Esophagus (tissue), 2 donors: ENCODE data around the gene PIBF1. TPM values are rescaled to one million over a fixed set of nuclear protein-coding genes. Genes with fewer than 3 reads are reported as not detected.
"Not testable (repeated sequence)": the region's sequence is repeated elsewhere in the genome, so short reads cannot be mapped to it uniquely, and the experiment has no call there.

ENCODE experiments used
- H3K27ac ChIP-seq, 2 donors: one replicate each; pipeline ENCODE4 v1.5.1; 2013; ENCODE audit warnings: low read depth in 2 of 2, mild to moderate bottlenecking in 2 of 2, inconsistent platforms in 1 of 2, low read length in 1 of 2, moderate library complexity in 1 of 2
- H3K27me3 ChIP-seq, 2 donors: one replicate each; pipeline ENCODE4 v1.6.1; 2013; ENCODE audit warnings: low read length in 2 of 2, control low read depth in 1 of 2, mild to moderate bottlenecking in 1 of 2; ENCODE audit not compliant: insufficient read depth in 2 of 2, control insufficient read depth in 1 of 2
- H3K36me3 ChIP-seq, 2 donors: one replicate each; pipeline ENCODE4 v1.6.1; 2013; ENCODE audit warnings: low read length in 1 of 2; ENCODE audit not compliant: control insufficient read depth in 2 of 2, insufficient read depth in 2 of 2
- H3K4me1 ChIP-seq, 2 donors: one replicate each; pipeline ENCODE4 v1.6.1; 2013; ENCODE audit warnings: low read length in 1 of 2; ENCODE audit not compliant: control insufficient read depth in 2 of 2, insufficient read depth in 2 of 2
- H3K4me3 ChIP-seq, 2 donors: one replicate each; pipeline ENCODE4 v1.5.1; 2013; ENCODE audit warnings: low read length in 2 of 2, mild to moderate bottlenecking in 2 of 2, low read depth in 1 of 2, moderate library complexity in 1 of 2
- H3K9me3 ChIP-seq, 2 donors: one replicate each; pipeline ENCODE4 v1.6.1; 2013; ENCODE audit warnings: mild to moderate bottlenecking in 2 of 2, low read depth in 1 of 2, low read length in 1 of 2, moderate library complexity in 1 of 2; ENCODE audit not compliant: control insufficient read depth in 2 of 2, insufficient read depth in 1 of 2
- WGBS, 2 donors: extraction: QIAGEN DNeasy Blood & Tissue Kit; methylation state at CpG; one replicate each; pipeline ENCODE4 v1.1.7; 2013; 5-methylcytosine and 5-hydroxymethylcytosine counted together
- polyA plus RNA-seq, 2 donors: library from polyadenylated mRNA; stranded (reverse); fragments of 200-250 nt; gene quantifications; one replicate each; pipeline ENCODE4 v1.2.3, GENCODE V29; 2013
- donor health status: healthy with polysubstance abuse.
- donor health status: Bipolar disorder and iron deficiency.

Gene PIBF1
- polyA plus RNA-seq, 2 donors = 5.4 to 13.1 TPM

GRCh38 chr13:72820156-72820897 lies 38.4 kb downstream of the PIBF1 start:
- Histone ChIP-seq H3K27me3 (no peaks in the 10 kb centered on the region), H3K36me3 (peaks cover 0 to 2% of the 10 kb centered on the region in 2 donors), H3K27ac (no peak overlapping the region), H3K4me1 (no peaks in the 10 kb centered on the region), H3K4me3 (no peak overlapping the region), H3K9me3 (no peaks in the 10 kb centered on the region)
- 82% methylated on average over 8 of the region's 8 CpGs for WGBS, 2 donors

DNA sequence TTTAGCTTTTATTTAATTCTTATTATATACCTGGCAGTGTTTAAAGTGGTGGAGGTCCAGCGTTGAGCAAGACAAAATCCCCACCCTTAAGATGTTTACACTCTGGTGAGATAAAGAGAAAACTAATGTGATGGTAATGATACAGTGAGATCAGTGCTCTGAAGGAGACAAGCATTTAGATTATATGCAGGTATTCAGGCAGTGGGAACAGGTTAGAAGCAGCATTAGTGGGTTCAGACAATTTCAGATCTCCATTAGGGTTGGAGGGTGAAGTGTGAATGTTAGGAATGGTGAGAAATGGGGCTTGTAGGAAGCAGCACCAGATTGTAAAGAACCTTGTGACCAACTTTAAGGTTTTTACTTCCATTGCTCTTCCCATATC lies 39.0 kb downstream of the PIBF1 start:
- Histone ChIP-seq H3K4me3 (no peak overlapping the region), H3K4me1 (no peaks in the 10 kb centered on the region), H3K27ac (no peak overlapping the region), H3K27me3 (no peaks in the 10 kb centered on the region), H3K9me3 (no peaks in the 10 kb centered on the region), H3K36me3 (peaks cover 0 to 2% of the 10 kb centered on the region in 2 donors)
- 35 to 55% methylated on average over 1 of the region's 1 CpG for WGBS, 2 donors

GRCh38 chr13:72823081-72823480 lies 41.1 kb downstream of the PIBF1 start:
- Histone ChIP-seq H3K27ac (no peak overlapping the region), H3K9me3 (no peaks in the 10 kb centered on the region), H3K27me3 (no peaks in the 10 kb centered on the region), H3K4me3 (no peak overlapping the region), H3K4me1 (no peaks in the 10 kb centered on the region), H3K36me3 (peaks cover 0 to 2% of the 10 kb centered on the region in 2 donors)
- WGBS, 2 donors = 89 to 96% methylated on average over 2 of the region's 2 CpGs

GRCh38 chr13:72823724-72824123 lies 41.8 kb downstream of the PIBF1 start:
- 96 to 98% methylated on average over 3 of the region's 3 CpGs for WGBS, 2 donors
- Histone ChIP-seq H3K9me3 (no peaks in the 10 kb centered on the region), H3K27me3 (no peaks in the 10 kb centered on the region), H3K27ac (no peak overlapping the region), H3K4me1 (no peaks in the 10 kb centered on the region), H3K4me3 (no peak overlapping the region), H3K36me3 (peaks cover 0 to 2% of the 10 kb centered on the region in 2 donors)

DNA sequence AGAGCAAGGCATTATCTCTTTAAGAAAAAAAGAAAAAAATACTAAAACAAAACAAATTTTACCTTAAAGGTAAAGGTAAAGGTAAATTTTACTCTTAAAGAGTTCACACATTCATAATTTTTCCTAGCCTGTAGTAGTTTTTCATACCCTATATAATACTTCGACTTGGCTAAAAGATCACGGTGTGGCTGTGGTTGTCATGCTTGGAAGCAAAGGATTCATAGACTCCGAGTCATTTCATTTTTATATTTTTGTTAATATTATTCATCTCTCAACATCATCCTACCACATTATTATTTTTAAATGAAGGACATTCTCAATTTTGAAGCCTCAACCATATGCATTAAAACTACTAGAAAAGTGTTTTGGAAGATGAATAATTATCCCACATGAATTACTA lies 52.7 kb downstream of the PIBF1 start:
- Histone ChIP-seq H3K27me3 (no peaks in the 10 kb centered on the region), H3K4me1 (no peaks in the 10 kb centered on the region), H3K4me3 (no peak overlapping the region), H3K36me3 (peaks cover 3% of the 10 kb centered on the region in 2 donors), H3K27ac (no peak overlapping the region), H3K9me3 (no peaks in the 10 kb centered on the region)
- 91 to 95% methylated on average over 3 of the region's 3 CpGs for WGBS, 2 donors

DNA sequence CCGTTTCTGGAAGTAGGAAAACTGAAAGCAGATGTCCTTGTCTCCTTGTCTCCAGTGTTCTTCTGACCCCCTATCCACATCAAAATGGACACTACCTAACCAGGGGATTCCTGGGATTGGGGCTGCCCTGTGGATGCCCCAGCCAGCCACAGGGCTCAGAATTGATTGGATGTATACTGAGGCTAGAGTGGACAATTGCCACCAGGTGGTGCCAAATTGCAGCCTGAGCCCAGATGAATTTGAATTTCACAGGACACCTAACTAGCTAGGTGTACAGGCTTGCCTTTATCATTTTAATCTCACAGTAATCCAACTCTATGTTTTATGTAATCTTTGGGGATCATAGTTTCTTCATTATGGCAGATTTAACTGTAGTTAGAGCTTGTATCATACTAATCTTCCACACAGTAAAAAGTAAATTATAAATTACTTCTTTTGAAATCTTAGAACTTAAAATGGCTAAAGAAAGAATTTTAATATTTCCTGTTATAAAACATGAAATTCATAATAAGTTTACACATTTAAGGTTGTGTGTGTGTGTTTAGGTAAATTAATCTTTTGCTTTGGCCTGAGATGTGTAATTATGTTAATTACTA lies 58.0 kb downstream of the PIBF1 start:
- H3K4me1 ChIP-seq = no peaks in the 10 kb centered on the region
- WGBS, 2 donors = 74 to 77% methylated on average over 1 of the region's 1 CpG
- no peak overlapping the region for H3K27ac ChIP-seq
- no peak overlapping the region for H3K4me3 ChIP-seq
- no peaks in the 10 kb centered on the region for H3K27me3 ChIP-seq
- no peaks in the 10 kb centered on the region for H3K9me3 ChIP-seq
- H3K36me3 ChIP-seq = no peaks in the 10 kb centered on the region

GRCh38 chr13:72842991-72843390 lies 61.1 kb downstream of the PIBF1 start:
- Histone ChIP-seq H3K4me1 (no peaks in the 10 kb centered on the region), H3K27ac (no peak overlapping the region), H3K27me3 (no peaks in the 10 kb centered on the region), H3K36me3 (peaks cover 0 to 2% of the 10 kb centered on the region in 2 donors), H3K9me3 (no peaks in the 10 kb centered on the region), H3K4me3 (no peak overlapping the region)
- 82 to 83% methylated on average over 6 of the region's 6 CpGs for WGBS, 2 donors

DNA sequence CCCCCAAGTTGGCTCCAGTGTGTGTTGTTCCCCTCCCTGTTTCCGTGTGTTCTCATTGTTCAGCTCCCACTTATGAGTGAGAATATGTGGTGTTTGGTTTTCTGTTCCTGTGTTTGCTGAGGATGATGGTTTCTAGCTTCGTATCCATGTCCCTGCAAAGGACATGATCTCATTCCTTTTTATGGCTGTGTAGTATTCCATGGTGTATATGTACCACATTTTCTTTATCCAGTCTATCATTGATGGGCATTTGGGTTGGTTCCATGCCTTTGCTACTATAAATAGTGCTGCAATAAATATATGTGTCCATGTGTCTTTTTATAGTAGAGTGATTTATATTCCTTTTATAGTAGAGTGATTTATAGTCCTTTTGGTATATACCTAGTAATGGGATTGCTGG lies 63.2 kb downstream of the PIBF1 start:
- not testable (repeated sequence) for H3K4me1 ChIP-seq

DNA sequence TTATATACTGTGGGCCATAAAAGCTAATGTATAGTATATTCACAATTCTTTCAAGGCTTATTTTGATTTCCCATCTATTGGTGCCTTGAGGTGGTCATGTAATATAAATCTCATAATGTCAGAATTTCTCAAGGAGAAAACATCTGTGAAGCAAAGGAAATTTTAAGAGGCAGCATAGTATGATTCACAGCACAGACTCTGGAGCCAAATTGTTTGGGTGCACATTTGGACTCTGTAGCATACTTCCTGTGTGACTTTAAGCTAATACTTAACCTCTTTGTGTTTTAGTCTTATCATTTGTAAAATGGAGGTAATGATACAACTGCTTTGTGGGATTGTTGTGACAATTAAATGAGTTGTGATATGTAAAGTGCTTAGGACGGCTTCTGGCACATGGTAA lies 67.6 kb downstream of the PIBF1 start:
- H3K27me3 ChIP-seq = no peaks in the 10 kb centered on the region
- WGBS, 2 donors = 90 to 95% methylated on average over 1 of the region's 1 CpG
- no peak overlapping the region for H3K27ac ChIP-seq
- H3K4me3 ChIP-seq = no peak overlapping the region
- no peaks in the 10 kb centered on the region for H3K4me1 ChIP-seq
- H3K36me3 ChIP-seq = peaks cover 3 to 15% of the 10 kb centered on the region in 2 donors
- H3K9me3 ChIP-seq = no peaks in the 10 kb centered on the region

More for the DNA sequence above, 63.2 kb downstream of the PIBF1 start:
- not testable (repeated sequence) for H3K9me3 ChIP-seq, H3K27me3 ChIP-seq, H3K36me3 ChIP-seq, H3K4me3 ChIP-seq, H3K27ac ChIP-seq
- WGBS, 2 donors = 98% methylated on average over 2 of the region's 2 CpGs
